GM19099 (cell line): ENCODE measurements around the gene DARS1.

ENCODE experiments used
- POLR2A ChIP-seq: IDR thresholded peaks from 3 replicates; pipeline ENCODE4 v1.6.1; 2011; ENCODE audit warnings: low read depth; ENCODE audit not compliant: insufficient read length; ENCODE audit errors: extremely low read depth

Gene DARS1

GRCh38 chr2:135948642-135949355, 36.6 kb downstream of the DARS1 start:
- TF ChIP-seq POLR2A, result no peak

DNA sequence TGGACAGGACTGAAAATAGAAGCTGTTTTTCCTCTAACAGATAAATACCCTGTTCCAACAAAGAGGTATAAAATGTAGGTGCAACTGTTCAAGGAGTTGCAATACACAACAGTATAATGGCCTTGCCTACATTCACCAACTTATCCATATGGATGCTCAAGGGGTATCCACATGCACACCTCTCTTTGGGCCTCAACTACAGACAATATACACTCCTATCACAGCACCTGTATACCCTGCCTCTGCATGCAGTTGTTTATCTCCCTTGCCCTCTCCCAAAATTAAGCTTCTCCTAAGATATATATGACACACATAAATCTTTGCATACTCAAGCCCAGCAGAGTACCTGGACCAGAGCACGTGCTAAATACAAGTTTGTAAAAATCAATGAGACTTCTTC, 37.3 kb downstream of the DARS1 start:
- no peak for TF ChIP-seq POLR2A

DNA sequence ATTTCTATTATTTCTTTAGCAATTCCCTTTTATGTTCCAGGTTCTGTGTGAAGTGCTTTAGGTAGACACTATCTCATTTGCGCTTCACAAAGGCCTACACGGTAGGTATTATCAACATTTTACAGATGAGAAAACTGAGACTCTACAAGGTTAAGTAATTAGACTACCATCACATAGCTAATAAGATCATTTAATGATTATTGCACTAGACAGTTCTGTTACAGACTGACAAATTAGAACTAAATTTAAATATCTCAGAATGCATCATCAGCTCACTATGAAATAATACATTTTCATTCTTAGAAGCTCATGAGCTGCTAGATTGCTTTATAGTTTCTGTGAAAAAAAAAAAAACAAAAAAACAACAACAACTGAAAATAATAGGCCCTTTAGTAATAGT, 37.9 kb downstream of the DARS1 start:
- TF ChIP-seq POLR2A, result no peak

DNA sequence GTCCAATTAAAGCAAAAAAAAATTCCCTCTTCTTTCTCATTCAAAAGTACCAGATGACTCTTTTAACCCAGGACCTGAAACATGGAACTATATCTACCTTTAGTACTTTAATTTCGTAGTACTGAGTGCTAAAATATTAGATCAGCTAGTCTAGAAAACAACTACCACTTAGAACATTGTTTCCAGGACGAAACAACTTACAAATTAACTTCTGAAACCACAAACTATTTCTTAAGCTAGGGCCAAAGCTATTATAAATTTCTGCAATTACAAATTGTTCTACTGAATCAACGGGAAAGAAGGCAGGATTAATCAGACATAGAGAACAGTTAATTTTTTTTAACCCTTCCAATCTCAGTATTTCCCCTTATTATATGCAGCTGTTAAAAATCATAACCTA, 39.9 kb downstream of the DARS1 start:
- TF ChIP-seq POLR2A, result no peak

- no peak for TF ChIP-seq POLR2A
Measured at GRCh38 chr2:135944625-135945024, 40.8 kb downstream of the DARS1 start.

DNA sequence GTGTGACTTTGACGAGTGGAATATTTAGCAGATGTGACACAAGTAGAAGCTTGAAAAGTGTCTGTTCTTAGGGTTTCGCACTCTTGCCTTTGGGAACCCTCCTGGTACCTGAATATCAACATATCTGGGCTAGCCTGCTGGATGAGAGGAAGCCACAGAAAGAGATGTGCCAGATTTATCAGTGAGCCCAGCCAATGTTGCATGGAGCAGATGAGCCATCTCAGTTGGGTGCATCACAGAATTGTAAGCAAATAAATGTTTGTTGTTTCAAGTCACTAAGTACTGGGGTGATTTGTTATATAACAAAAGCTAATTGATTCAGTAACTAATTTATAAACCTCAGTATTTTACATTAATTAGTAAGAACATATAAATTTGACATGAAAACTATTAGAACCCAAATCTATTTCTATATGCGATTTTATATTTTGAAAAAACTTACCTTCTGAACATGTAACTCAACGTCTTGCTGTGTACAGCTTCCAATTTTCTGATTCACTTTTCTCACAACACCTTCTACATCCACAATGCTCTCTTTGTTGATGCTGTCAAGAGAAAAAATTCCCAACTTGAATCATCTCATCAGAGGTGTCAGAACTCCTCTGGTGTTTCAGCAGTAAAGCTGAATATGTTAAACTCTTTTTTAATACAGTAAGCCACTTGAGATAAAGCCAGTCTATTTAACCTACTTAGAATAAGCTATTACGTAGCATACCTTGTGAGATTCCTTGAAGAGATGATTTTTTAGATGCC, 42.3 kb downstream of the DARS1 start:
- TF ChIP-seq POLR2A, result no peak

DNA sequence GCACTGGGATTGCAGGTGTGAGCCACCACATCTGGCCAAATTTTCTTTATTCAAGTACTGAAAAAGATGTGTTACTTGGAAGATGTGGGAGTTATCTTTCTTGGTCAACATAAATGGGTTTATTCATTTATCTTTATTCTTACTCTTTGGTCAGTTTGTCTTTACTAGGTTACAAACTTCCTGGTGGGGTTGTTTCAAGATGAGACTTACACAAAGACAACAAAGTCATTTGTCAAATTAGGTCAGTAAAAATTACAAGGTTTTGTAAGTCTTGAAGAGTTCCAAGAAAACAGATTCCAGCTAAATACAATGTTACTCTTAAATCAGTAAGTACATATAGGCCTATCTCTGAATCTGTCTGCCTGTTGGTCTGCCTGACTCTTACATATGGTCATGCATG, 48.9 kb downstream of the DARS1 start:
- TF ChIP-seq POLR2A, result no peak

DNA sequence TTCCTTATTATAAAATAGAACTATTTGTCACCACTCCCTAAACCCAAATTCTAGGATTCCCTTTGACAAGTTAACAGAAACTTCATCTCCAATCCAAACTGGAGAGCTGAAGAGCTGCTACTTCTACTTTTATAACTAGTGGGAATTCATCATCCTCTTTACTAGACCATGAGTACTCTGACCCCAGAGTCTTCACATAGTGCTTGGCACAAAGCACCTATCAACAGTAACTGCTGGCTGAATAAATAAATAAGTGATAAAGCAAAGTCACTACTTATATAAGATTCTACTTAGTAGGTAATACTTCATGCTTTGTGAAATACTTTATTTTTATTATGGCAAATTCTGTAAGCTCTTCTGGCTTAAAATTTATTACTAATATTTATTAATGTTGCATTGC, 49.5 kb downstream of the DARS1 start:
- no peak for TF ChIP-seq POLR2A

DNA sequence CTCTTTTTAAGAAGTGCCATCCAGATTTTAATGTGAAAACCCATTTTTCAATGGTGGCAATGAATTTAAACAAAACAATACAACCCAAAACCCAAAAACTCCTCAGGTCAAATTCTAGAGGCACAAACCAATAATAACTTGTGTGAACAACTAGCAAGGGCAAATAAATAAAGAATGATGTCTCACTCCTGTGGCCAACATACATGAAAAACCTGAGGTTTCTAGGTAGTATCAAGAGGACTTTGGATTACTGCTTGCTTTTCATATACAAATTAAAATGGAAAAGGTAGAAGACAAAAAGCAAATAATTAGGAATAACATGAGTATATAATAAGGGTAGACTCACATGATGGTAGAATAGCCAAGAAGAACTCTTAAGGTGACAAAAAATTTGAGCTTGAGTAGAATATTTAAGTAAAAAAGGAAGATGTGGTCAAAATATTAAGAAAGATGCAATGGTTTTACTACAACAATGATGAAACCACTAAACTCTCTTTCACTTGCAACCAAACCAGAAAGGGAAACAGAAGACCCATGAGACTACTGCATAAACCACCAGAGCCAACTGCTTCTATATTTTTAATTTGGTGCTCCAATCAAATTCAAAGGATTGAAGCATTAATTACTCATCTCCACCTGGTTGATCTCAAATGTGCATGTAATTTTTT, 53.5 kb downstream of the DARS1 start:
- TF ChIP-seq POLR2A, result no peak

DNA sequence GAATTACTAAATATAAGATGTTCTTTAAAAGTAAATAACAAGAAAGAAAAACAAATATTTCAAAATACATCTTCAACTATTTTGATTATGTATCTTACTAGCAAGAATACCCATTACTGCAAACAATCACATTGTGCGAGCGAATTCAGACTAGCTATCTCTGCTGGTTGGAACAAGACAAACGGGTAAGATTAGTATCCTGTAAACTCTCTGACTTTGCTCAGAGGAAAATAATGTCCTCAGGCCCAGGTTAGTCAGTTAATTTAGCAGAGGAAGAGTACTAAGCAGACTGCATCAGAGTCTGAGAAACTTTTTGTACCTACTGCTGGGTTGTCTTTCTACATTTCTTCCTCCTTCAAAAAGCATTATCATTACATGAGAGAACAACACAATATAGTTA, 58.8 kb downstream of the DARS1 start:
- no peak for TF ChIP-seq POLR2A

DNA sequence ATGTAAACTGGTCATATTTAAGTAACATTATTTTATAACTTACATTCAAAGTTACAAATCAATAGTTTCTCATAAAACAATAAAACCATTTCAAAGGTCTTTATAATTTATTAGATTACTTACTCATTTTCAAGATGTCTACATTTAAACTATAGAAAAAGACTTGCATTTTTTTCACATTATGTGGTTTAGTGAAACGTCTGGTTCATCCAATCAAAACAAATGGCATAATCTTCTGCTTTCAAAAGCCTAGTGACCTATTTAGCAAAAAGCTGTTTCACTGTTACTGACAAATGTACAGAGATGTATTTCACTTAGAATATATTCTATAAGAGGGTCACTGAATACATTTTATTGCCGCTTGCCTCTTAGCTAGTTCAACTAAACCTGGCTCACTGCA, 59.9 kb downstream of the DARS1 start:
- no peak for TF ChIP-seq POLR2A

DNA sequence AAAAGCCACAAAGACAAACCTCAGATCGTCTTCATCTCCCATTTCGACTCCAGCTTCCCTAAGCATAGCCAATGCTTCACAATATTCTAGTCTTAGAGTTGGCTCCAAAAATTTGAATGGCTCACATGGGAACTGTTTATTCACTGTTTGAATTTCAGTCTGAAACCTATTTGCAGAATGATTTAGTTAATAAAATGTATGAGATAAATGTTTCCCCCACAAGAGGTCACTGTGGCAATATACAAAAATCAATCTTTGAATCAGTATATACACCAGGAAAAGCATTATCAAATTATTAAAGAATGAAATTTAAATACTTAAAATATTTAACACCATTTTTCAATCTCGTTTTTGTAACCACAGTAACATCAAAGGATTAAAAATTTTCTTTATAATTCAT, 69.2 kb downstream of the DARS1 start:
- no peak for TF ChIP-seq POLR2A

DNA sequence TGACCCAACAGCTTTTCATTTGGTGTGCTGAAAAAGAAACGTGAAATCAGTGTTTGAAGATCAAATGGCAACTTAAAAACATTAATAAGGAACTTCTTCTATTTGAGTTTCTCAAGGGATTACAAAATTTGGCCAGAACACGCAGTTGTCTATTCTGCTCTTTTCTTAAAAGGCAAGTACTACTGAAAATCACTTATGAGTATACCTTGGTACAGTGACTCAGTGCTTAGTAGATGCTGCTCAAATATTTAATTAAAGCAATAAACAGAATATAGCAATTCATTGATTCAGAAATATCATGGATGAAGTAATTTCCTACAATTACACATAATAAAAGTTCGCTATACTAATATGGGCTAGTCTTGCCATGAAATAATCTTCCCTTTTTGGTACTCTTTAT, 70.9 kb downstream of the DARS1 start:
- no peak for TF ChIP-seq POLR2A

DNA sequence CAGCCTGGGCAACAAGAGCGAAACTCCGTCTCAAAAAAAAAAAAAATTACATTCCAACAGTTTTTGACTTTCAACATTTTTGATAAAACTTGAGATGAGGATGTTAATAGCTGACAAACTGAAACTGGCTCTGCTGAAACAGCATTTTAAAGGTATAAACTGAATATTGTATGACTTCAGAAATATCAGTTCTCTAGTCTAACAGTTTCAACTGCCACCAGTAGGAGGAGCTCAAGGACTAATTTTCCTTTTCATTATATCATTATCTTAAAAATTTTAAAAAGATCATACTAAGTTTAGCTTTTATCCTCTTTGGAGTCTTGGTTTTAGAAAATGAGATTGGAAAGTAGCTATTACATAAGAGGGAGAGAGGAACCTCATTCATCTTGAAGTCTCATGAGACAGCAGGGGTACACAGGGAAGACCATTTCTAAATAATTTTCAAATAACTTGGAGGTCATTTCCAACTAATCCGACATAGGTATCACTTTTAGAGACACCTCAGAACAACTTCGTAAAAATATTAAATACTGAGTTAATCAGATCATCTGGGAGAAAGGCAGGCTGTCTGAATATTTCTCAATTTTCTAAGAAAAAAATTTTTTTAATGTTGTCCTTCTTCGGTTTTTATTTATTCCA, 71.6 kb downstream of the DARS1 start:
- no peak for TF ChIP-seq POLR2A

GRCh38 chr2:135909976-135910375, 75.5 kb downstream of the DARS1 start:
- TF ChIP-seq POLR2A, result no peak
